PFSK-1 (cell line): ENCODE results near the gene ZFP1.

ENCODE experiments used
- REST ChIP-seq, 2 experiments: IDR thresholded peaks; 2 replicates each; pipeline versions ENCODE4 v1.6.1 to v1.8.0; 2011 to 2012; ENCODE audit warnings: low read depth in 2 of 2, low read length in 2 of 2, control low read depth in 1 of 2, inconsistent platforms in 1 of 2, mild to moderate bottlenecking in 1 of 2, moderate library complexity in 1 of 2; ENCODE audit not compliant: insufficient read depth in 1 of 2
- TAF1 ChIP-seq: IDR thresholded peaks from 2 replicates; pipeline ENCODE4 v1.6.1; 2012; ENCODE audit warnings: low read length, control low read depth, borderline replicate concordance; ENCODE audit not compliant: insufficient read depth

- no peak for TF ChIP-seq REST (IDR thresholded peaks at IDR 0.05; ENCODE audit: insufficient read depth in 1 of 2, low read depth in 2 of 2, low read length in 2 of 2)
- TF ChIP-seq TAF1 = no peak
Measured at GRCh38 chr16:75118943-75119539, 29.3 kb upstream of the ZFP1 start.
